Astrocyte of the hippocampus (primary cell): ENCODE data around the gene ST13.
"Not testable (repeated sequence)": the region's sequence is repeated elsewhere in the genome, so short reads cannot be mapped to it uniquely, and the experiment has no call there.

ENCODE experiments used
- DNase-seq: peaks from one replicate; pipeline ENCODE4 v3.0.0; 2011; ENCODE audit warnings: low read depth, low spot score

ST13 gene

DNA sequence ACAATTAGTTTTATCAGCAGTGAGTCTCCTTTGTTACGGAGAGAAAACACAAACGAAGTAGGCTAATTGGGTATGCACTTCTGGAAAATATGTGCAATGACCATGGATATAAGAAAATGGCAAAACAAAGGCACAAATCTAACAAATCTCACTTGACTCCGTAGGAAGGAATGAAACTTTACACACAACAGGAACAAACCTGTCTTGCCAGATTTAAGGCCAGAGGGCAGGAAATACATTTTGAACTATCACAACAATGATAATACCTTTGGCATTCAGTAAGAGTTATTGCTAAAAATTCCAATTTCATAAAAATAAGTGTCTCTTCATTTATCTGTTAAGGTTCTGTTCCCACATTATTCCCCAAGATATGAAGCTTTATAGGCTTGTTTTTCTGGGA is 73.9 kb downstream of the ST13 start:
- DNase-seq: no peak

- not testable (repeated sequence) for DNase-seq
Observed at GRCh38 chr22:40781749-40782148, 74.7 kb downstream of the ST13 start.
